Liver (tissue), 3 donors: ENCODE measurements around the gene KARS1.

Experiments used
- CTCF ChIP-seq: fragments of 150-350 bp; IDR thresholded peaks from 2 replicates; pipeline ENCODE4 v1.5.1; 2017; ENCODE audit warnings: improper control_type of control experiment, low read depth, low read length; ENCODE audit not compliant: missing input control
- FOXA1 ChIP-seq: IDR thresholded peaks from 2 replicates; pipeline ENCODE4 v1.6.1; 2016; ENCODE audit warnings: antibody characterized with exemption
- MAX ChIP-seq: IDR thresholded peaks from 2 replicates; pipeline ENCODE4 v1.6.1; 2016; ENCODE audit warnings: antibody characterized with exemption
- NR2F2 ChIP-seq: IDR thresholded peaks from 2 replicates; pipeline ENCODE4 v1.6.1; 2016; ENCODE audit warnings: antibody characterized with exemption
- RAD21 ChIP-seq, 2 donors: IDR thresholded peaks; 2 replicates each; pipeline ENCODE4 v1.6.1; 2016; ENCODE audit warnings: antibody characterized with exemption in 2 of 2, mild to moderate bottlenecking in 2 of 2
- TF ChIP-seq, protein P1 (sequence below): IDR thresholded peaks from 2 replicates; pipeline ENCODE4 v1.6.1; 2016; ENCODE audit warnings: antibody characterized with exemption
- TF ChIP-seq, protein P2 (sequence below): IDR thresholded peaks from 2 replicates; pipeline ENCODE4 v1.6.1; 2016; ENCODE audit warnings: antibody characterized with exemption
- donor health status: healthy.
- donor health status: healthy.

GRCh38 chr16:75606507-75606906 lies 41.0 kb downstream of the KARS1 start:
- TF ChIP-seq RAD21 (IDR thresholded peaks at IDR 0.05) (no peak), NR2F2 (no peak), CTCF (no peak), MAX (no peak), FOXA1 (no peak)
- TF ChIP-seq, protein P1, sequence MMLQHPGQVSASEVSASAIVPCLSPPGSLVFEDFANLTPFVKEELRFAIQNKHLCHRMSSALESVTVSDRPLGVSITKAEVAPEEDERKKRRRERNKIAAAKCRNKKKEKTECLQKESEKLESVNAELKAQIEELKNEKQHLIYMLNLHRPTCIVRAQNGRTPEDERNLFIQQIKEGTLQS, result no peak
- TF ChIP-seq, protein P2, sequence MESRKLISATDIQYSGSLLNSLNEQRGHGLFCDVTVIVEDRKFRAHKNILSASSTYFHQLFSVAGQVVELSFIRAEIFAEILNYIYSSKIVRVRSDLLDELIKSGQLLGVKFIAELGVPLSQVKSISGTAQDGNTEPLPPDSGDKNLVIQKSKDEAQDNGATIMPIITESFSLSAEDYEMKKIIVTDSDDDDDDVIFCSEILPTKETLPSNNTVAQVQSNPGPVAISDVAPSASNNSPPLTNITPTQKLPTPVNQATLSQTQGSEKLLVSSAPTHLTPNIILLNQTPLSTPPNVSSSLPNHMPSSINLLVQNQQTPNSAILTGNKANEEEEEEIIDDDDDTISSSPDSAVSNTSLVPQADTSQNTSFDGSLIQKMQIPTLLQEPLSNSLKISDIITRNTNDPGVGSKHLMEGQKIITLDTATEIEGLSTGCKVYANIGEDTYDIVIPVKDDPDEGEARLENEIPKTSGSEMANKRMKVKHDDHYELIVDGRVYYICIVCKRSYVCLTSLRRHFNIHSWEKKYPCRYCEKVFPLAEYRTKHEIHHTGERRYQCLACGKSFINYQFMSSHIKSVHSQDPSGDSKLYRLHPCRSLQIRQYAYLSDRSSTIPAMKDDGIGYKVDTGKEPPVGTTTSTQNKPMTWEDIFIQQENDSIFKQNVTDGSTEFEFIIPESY, result no peak
